Measurements from ENCODE around the gene C15orf39.
"Not testable (repeated sequence)": the region's sequence is repeated elsewhere in the genome, so short reads cannot be mapped to it uniquely, and the experiment has no call there.

C15orf39 gene

GRCh38 chr15:75201616-75202250 is at the start of gene C15orf39:
C15orf39 (plus strand) TSS chr15:75201882; CDS start chr15:75206049, 4,167 bp downstream.
- peak; percentile 79 for DNase-seq

GRCh38 chr15:75152382-75153079 is 49.2 kb upstream of the C15orf39 start:
- no peak for DNase-seq

DNA sequence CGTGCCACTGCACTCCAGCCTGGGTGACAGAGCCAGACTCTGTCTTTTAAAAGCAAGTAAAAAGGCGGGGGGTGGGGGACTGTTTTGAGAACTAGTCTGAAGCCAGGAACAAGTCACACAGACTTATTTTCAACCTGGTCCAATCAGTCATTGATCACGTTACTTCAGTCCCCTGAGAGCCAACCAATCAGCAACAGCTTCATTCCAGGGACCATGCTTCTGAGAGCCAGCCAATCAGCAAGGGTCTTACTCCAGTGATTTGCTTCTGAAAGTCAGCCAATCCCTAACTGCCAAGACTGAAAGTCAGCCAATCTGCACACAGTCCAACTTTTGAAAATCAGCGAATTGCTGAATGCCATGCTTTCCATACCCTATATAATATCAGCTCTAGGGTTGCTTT is 48.6 kb upstream of the C15orf39 start:
- DNase-seq = peak; percentile 59

DNA sequence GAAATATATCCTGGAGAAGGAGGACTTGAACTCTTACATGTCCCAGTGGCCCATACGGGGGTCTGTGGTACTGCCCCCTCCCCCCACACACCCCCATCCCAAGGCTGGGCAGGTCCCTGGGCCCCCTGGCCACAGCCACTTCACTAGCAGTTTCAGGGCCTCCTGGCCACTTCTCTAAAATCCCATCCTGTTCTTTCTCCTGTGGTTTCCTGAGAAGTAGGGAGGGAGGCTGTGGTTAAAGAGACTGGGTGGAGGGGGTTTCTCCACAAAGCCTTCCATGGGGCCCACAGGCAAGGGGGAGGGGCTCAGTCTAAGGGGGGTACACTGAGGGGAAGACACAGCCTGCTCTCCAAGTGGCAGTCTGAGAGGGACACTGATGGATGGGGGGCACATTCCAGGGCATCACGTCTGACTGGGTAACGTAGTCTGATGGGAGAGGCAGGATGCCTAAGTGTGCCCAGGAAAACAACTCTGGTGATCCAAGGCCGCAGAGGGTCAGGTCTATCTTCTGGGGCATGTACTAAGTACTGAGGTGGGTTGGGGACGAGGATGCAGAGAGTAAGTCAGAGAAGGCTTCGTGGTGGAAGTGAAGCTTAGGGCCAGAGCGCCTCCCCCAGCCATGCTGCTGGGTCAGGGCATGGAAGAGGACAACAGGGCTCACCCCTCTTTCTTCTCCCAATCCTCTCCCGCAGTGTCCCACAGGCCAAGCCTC is 48.0 kb upstream of the C15orf39 start:
- DNase-seq = no peak

DNA sequence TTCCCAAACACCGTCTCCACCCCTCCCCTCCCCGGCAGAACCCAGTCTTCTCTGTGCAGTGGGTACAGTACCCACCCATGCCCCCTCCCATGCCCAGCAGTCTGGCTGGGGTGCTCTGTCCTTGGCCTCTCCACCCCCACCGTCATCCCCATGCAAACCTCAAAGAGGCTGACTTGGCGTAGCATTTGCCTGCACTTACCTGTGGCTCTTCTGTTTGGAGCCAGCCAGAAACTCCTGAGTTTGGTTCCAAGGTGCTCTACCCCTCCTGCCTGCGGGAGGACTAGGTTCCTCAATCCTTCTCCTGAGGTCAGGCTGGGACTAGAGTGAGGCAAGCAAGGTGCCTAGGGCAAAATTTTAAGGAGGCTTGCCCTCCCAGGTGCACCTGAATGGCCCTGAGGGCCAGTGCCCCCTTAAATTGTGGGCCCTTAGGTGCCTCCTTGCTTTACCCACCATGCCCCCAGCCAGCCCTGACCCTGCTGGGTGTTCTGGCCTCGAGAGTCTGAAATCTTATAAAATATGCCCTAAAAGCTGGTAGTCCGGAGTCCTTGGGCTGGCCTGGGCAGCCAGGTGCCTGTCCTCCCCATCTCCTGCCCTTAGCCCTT is 47.1 kb upstream of the C15orf39 start:
- no peak for DNase-seq

GRCh38 chr15:75156326-75157215 is 45.1 kb upstream of the C15orf39 start:
- DNase-seq = no peak

DNA sequence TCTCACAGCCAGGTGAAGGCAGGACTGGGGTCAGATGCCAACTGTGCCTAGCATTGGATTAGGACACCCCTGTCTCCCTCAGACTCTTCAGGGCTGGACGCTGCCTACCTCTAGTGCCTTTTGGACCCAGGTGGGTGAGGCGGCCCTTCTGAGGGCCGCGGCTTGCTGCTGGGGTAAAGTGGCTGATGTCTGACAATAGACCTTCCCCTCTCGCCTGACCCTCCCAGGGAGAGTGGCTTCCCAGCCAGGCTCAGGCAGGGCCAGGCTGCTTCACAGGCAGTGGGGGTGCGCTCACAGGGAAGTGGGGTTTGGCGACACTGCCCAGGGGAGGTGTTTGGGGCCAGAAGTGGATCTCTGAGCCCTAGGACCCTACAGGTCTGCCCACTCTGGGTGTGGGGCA is 43.3 kb upstream of the C15orf39 start:
- DNase-seq = no peak

DNA sequence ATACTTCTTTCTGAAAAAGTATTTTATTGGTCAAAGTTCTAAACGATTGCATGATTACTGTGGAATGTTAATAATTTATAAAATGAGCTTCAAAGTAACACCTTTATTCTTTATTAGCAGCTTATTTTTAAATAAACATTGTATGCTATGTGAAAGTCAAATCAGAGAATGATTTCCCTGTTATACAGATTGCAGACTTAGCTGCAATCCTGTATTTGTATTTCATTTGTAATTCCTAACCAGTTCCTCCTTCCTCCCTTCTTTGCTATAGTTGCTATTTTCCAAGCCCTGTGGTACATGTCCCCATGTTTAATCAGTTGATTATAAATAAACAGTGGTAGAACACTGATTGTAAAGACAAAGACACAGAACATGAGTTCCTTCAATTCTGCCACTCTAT is 42.4 kb upstream of the C15orf39 start:
- no peak for DNase-seq

DNA sequence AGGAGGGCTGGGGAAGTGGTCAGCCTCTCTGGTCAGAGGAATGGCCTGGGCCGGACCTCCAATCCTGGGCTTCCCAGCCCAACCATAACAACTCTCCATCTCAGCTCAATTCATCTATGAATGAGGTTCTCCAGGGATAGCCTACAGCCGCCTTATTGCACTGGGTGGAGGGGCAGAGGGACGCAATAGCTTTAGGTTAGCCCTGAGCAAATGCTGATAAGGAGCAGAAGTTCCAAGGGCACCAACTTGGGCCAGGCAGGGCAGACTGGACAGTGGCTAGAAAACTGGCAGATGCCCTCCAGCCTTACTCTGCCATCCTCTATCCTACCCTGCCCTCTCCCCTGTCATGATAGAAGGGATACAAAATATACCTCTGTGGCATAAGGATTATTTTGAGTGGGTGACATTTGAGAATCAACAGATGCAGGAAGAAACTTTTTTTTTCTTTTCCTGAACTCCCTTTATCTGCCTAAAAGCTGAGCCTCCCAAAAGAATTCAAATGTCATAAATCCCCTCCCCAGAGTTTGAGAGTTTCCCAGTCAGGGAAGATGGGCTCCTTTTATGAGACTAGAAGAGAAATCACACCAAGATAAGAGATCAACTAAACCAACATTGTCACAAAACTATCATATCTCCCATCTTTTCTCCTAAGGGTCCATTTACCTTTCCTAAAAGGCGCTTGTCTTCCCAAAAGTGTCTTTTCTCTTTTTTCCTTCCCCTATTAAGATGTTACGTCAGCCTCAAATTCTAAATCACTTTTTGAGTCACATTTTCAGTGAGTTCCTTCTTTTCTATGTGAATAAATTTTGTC is 40.4 kb upstream of the C15orf39 start:
- no peak for DNase-seq

- peak; percentile 54 for DNase-seq
Observed at GRCh38 chr15:75161917-75162414, 39.7 kb upstream of the C15orf39 start.

DNA sequence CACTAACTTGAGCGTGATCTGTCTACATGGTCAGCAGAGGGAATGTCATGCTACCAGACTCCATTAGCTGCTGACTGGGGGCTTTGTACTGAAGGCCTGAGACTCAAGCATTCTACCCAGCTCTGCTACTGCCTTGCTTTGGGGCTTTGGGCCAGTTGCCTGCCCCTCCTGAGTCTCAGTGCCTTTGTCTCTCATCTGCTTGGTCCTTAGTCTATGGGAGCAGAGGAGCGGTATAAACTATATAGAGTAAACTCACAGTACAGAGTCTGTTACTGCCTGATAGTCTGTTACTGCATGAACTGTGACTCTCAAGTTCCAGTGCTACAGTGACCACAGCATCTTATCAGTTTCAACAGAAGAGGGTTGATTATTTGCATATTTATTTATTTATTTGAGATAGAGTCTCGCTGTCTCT is 38.5 kb upstream of the C15orf39 start:
- DNase-seq = no peak

DNA sequence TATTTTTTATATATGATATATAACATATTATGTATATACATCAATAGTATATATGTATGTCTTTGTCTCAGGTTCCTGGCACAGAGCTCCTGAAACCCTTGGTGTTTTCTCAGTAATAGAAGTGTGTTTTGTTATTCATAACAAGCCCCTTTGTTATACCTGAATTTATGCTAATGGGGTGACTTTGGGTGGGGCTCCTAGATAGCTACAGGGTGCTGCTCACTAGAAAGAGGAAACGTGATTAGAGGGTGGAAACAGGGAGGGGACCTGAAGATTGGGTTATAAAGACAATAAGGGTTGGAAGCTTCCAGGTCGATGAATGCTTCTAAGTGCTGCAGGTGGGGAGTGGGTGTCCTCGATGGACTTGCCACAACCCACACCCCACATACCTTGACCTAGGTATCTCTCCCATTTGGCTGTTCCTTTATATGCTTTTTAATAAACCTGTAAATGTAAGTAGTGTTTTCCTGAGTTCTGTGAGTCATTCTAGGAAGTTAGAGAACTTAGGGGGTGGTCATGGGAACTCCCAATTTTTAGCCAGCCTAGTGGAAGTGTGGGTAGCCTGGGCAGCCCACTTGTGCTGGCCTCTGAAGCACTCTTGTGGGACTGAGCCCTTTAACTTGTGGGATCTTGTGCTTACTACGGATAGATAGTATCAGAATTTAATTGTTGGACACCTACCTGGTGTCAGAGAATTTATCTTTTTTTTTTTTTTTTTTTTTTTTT is 36.9 kb upstream of the C15orf39 start:
- DNase-seq = no peak

DNA sequence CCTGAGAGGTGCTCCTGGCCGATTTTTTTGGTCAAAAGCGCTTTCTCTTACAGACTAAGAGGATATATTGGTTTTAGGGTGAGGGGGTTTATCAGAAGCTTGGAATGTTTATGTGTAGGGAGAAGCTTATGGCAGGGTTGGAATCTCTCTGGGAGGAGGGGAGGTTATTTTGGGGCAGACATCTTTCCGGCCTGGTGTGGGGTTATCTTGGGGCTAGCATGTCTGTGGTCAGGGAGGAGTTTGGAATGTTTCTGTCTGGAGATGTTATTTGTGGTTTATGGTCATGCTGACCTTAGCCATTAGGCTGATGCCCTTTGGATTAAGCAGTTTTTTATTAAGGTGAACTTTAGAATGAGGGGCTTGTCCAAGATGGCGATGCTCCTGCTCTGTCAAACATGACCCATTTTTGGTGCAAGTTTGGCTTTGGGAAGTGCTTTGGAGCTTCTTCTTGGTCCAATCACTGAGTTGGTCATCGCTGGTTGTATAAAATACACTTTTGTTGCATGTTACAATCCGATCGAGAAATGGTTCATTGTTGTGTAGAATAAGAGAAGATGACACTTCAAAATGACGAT is 35.1 kb upstream of the C15orf39 start:
- not testable (repeated sequence) for DNase-seq

GRCh38 chr15:75167588-75168350 is 33.9 kb upstream of the C15orf39 start:
- DNase-seq = peak; percentile 49

DNA sequence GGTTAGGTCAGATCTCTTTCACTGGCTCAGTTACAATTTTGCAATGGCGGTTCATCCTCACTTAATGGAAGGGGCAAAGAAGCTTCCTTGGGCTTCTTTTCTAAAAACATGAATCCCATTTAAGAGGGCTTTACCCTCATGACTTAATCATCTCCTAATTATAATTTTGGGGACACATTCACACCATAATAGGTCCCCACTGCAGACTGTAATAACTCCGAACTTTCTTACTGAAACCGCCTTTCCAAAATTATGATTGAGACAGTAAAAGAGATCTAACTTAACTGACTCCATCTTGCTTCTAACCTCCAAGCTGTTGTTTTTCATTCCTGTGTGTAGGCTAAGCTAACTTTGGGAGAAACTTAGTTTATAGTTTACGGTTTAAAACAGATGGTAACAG is 33.3 kb upstream of the C15orf39 start:
- DNase-seq = no peak

DNA sequence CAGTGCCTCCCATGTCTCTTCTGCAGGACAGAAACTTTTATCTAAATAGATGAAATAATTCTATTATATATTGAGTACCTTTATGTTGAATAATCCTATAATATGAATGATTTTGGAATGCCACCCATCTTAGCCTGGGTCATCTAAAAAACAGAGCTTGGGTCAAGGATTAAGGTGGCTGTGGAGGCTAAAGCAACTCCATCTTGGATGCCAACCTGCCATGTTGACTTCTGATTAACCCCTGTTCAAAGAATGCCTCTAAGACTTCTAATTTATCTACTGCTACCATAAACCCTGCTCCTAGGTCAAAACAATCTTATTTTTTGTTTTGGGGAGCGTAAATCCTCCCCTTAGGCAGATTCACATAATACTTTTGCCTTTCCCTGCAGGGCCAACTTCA is 31.5 kb upstream of the C15orf39 start:
- DNase-seq = no peak

DNA sequence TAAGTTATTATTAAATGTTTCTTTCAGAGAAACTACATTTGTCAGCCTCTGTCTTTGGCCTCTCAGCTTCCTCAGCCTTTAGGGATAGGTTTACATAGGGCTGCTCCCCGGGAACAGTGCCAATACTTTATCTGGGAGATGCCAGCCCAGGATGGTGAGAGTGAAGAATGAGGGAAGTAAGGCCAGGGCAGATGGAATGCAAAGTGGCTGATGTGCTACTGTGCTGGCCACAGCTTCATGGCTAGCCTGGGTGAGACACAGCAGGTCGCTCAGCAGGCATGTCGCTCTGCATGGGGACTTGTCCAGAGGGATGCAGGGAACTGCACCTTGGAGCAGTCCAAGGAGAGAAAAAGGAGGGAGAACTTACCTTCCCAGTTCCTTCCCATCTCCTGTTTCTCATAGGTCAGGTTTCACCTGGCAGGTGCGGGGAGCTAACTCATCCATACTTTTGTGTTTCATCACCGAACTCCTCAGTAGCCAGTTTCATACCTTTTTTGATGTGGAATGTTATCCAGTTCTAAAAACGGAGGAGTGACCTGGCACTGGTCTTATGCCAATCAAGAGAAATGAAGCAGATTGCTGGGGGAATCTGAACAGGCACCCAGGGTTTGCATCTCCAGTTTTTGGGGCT is 30.9 kb upstream of the C15orf39 start:
- no peak for DNase-seq

GRCh38 chr15:75171408-75171807 is 30.3 kb upstream of the C15orf39 start:
- DNase-seq = no peak

- DNase-seq = no peak
Observed at GRCh38 chr15:75172284-75172820, 29.3 kb upstream of the C15orf39 start.

Measured in CD4-positive, alpha-beta T cell treated with Interleukin-15 for 1 hour (primary cell).